HL-60 (cell line): ENCODE data around the gene MAP4.

Source experiments
- DNase-seq, 2 experiments: peaks; one replicate each; pipeline ENCODE4 v3.0.0-alpha.2; 2010 to 2020; ENCODE audit warnings: low read depth in 1 of 2, low spot score in 1 of 2
- H3K27ac ChIP-seq: fragments of 250-450 bp; sonication (Bioruptor Pico); replicated peaks from 2 replicates; pipeline ENCODE4 v1.5.1; 2020; ENCODE audit warnings: mild to moderate bottlenecking, moderate library complexity
- H3K27me3 ChIP-seq: fragments of 250-450 bp; sonication (Bioruptor Pico); 2 replicates; pipeline ENCODE4 v1.5.1; 2021; ENCODE audit warnings: mild to moderate bottlenecking, moderate library complexity; ENCODE audit not compliant: insufficient read depth, poor library complexity, severe bottlenecking
- H3K4me3 ChIP-seq: replicated peaks from 2 replicates; pipeline ENCODE4 v1.5.1; 2011; ENCODE audit warnings: mild to moderate bottlenecking, control low read depth, low read length; ENCODE audit not compliant: insufficient read depth
- CTCF ChIP-seq: IDR thresholded peaks from one replicate; pipeline ENCODE4 v1.5.1; 2011; ENCODE audit warnings: low read length, control low read depth, inconsistent platforms; ENCODE audit not compliant: insufficient read depth
- GABPA ChIP-seq: IDR thresholded peaks from 2 replicates; pipeline ENCODE4 v1.6.1; 2012; ENCODE audit warnings: low read depth
- POLR2AphosphoS5 ChIP-seq: IDR thresholded peaks from 2 replicates; pipeline ENCODE4 v1.6.1; 2012; ENCODE audit warnings: low read depth
- REST ChIP-seq: IDR thresholded peaks from 2 replicates; pipeline ENCODE4 v1.6.1; 2012; ENCODE audit warnings: low read depth; ENCODE audit not compliant: insufficient replicate concordance
- SPI1 ChIP-seq: IDR thresholded peaks from 2 replicates; pipeline ENCODE4 v1.6.1; 2012; ENCODE audit warnings: low read depth, mild to moderate bottlenecking, borderline replicate concordance

The MAP4 gene

GRCh38 chr3:47897954-47898353, 118.3 kb downstream of the MAP4 start:
- H3K27ac ChIP-seq = no peak overlapping the region
- no peaks in the 10 kb centered on the region for H3K27me3 ChIP-seq
- no peak for DNase-seq
- H3K4me3 ChIP-seq = no peak overlapping the region
- TF ChIP-seq CTCF (no peak), SPI1 (no peak), REST (no peak), POLR2AphosphoS5 (no peak)

- Histone ChIP-seq H3K27me3 (no peaks in the 10 kb centered on the region), H3K27ac (no peak overlapping the region), H3K4me3 (no peak overlapping the region)
- no peak for DNase-seq
- TF ChIP-seq CTCF = no peak
- no peak for TF ChIP-seq POLR2AphosphoS5
- TF ChIP-seq REST = no peak
- no peak for TF ChIP-seq GABPA
- TF ChIP-seq SPI1 = no peak
These were observed 119.5 kb downstream of the MAP4 start for GRCh38 chr3:47896736-47897135.

DNA sequence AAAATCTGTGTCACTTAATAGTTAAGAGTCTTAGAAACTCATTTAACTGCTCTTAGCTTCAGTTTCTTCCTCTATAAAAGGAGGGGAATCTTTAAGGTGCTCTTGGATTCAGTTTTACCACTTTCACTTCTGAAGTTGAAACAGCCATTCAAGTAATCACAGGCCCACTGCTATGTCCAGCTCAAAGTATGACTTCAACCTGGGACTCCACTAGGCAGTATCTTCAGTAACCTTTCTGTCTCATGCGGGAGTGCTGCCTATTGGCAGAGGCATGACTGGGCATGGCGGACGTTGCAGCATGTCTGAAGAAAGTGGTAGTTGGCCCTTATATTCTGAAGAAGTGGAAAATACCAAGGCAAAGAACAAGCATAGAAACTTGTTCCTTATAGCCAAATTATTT, 121.0 kb downstream of the MAP4 start:
- DNase-seq = no peak
- no peak for TF ChIP-seq REST
- no peak for TF ChIP-seq POLR2AphosphoS5
- no peak for TF ChIP-seq SPI1
- TF ChIP-seq GABPA = no peak
- TF ChIP-seq CTCF = no peak
- Histone ChIP-seq H3K4me3 (no peak overlapping the region), H3K27ac (no peak overlapping the region), H3K27me3 (no peaks in the 10 kb centered on the region)
